ENCODE results near the gene PDZRN3.
A peak's percentile ranks its signal among the peaks of the same experiment; 100 is the strongest.

The PDZRN3 gene

DNA sequence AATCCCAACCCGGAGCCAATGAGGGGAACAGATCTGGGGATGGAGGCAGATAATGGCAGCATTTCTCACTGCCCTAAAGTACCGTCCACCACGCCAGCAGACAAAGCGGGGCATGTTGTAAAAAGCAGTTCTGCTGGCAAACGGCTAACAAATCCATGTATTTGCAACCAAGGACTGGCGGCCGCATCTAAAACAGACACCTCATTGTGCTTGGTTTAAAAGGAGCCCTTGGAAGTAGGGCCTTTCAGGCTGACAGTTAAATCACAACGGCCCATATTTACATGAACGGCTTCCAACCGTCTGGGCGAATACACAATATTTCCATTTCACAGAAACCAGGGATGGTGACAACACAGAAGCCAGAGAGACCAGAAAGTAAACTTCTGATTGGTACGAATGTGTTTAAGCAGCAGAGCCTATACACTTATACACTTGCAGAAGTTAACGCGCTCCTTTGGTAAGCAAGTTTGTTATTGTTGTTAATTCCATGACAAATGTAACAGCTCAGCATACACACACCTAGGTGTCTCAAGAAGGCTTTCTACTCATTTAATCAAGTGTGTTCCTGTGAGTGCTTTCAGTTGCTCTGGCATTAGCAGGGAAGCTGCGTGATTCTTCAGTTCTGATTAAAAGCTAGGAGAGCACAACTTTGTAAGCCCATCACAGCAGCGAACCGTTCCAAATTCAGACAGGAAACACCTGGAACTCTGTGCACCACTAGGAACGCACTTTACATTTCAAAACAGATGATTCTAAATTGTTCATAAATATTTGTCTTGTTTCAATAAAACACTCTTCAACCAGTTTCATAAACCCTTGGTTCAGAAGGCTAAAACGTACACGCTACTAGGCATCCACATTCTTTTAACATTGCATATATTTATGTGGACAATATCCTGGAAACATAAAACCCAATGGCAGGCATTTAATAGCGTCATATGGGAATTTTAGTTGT is 112.9 kb downstream of the PDZRN3 start:
- no peak for DNase-seq

- no peak for DNase-seq
Observed at GRCh38 chr3:73510784-73511183, 114.0 kb downstream of the PDZRN3 start.

DNA sequence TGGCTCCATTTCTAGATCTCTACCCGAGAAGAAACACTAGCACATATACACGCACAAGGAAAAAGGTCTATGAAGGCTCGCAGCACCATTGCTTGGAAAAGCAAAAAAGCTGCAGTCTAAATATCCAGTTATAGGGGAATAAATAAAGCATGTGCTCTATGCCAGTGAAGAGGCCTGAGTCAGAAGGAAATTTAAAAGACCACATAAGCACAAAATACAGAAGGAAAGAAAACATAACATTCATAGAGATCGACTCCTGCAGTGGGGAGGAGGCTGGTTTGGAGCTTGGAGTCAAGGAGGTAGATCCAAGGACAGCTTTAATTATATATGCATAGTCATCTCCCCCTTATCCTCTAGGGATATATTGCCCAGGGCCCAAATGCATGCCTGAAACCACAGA is 114.4 kb downstream of the PDZRN3 start:
- no peak for DNase-seq

DNA sequence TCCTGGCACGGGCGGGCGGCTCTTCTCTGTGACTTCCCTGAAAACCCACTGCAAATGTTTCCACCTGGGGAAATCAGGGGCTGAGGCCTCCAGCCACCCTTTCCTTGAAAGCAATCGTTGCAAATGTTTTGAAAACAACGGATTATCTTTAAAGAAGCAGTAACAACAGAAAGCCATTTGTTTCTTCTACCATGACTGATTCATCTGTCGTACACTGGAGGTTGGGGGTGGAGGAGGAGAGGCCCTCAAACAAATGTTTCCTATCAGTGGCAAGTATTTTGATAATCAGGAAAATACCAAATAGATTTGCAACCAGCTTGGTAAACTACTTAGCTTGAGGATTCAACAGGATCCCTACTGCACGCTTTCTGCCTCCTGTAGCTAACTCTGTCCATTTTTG is 114.9 kb downstream of the PDZRN3 start:
- no peak for DNase-seq

DNA sequence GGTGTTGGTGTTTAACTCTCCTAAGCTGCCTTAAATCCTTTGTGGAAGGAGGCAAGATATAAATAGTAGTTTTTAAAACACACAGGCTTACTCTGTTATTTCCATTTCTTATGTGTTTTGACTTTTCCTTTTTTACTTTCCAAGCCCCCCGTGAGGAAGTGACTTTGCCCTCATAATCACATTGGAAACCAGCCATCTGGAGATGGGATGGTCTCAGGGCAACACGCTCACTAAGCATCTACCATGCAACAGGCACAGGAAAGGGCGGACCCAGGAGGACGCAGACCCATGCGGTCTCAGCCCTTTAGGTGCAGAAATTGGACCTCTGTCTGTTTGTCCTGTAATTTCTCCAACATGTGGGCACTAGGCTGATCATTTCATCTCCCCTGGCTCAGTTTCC is 115.7 kb downstream of the PDZRN3 start:
- DNase-seq: no peak

GRCh38 chr3:73508330-73508954 is 116.3 kb downstream of the PDZRN3 start:
- DNase-seq: peak; percentile 33

DNA sequence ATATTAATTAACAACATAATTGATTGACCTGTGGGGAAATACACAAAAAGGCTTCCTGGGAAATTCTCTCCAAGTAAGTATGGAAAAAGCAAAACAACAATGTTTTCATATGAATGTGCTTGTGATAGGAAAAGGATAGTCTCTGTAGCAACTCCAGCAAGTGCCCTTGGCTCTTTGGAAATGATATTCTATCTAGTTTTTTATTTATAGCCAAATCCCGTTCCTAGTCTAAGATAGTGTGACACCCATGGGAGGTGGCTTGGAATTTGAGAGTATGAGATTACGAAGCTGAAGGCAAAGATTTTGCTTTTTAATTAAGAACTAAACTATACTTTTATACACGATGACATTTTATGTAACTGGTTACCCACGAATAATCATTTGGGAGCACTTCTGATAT is 119.9 kb downstream of the PDZRN3 start:
- DNase-seq: no peak

- DNase-seq: no peak
Observed at GRCh38 chr3:73504239-73504638, 120.5 kb downstream of the PDZRN3 start.

- no peak for DNase-seq
Observed at GRCh38 chr3:73503781-73504180, 121.0 kb downstream of the PDZRN3 start.

- DNase-seq: peak; percentile 27
Observed at GRCh38 chr3:73502609-73503583, 121.8 kb downstream of the PDZRN3 start.

- no peak for DNase-seq
Observed at GRCh38 chr3:73500321-73500720, 124.4 kb downstream of the PDZRN3 start.

- no peak for DNase-seq
Observed at GRCh38 chr3:73499787-73500186, 125.0 kb downstream of the PDZRN3 start.

DNA sequence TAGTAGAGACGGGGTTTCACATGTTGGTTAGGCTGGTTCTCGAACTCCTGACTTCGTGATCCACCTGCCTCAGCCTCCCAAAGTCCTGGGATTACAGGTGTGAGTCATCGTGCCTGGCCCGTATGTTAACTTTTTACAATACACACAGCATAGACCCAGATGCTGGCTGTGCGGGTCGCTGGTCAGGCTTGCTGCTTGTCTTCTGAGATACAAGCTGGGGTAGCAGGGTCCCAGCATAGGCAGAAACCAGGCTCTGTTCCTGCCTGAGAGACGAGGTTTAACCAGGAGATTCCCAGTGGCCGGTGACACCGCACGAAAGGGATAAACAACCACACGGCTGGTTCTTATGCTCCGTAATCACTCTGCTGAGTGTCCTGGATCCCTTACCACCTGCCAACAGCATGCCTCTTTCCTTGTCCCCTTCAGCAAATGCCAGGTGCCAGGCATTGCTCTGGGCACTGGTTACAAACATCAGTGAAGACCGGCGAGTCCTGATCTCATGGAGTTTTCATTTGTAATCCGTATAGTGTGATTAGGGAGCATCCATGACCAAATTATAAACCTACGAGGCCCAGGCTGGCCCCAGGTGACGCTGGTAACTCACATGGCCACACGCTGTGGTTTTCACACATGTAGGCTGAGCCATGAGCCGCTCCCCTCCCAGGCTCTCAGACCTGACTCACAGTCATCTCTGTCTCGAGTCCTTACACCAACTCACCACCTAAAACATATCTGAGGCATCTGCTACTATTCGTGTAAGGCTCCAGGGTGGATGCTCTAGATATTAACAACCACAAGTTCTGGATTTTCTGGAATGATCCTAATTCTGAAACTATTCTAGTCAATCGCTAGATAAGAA is 125.7 kb downstream of the PDZRN3 start:
- no peak for DNase-seq

DNA sequence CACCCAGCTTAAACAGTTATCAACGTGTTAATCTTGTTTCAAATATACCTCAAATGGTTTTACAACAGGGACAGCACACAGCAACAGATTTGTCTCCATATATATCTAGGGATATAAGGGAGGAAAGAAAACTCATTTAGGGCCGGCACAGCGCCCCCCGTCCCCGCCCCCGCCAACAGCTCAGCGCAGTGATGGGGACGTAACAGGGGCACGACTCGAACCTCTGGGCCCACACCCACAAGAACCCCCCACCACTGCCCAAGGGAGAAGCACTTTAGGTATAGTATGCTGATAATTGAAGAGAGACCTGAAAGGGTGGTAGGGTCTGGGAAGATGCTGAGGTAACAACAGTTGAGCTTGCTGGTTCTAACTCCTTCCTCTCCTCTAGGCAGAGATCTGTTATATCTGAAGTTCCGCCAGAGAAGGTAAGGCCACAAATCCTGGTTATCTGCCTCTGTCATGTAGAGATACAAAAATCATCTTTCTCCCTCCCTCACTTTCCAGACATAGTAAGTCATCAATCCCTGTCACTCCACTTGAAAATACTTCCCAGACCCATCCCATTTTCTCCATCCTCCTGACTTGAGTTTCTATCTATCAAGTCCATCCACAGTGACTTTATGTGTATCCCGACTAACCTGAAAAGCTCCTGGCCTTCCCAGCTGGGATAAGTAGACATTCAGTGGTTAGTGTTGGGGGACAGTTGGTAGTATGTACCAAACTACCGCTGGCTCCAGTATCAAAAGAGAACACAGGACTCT is 126.9 kb downstream of the PDZRN3 start:
- no peak for DNase-seq

GRCh38 chr3:73493543-73494308 is 131.0 kb downstream of the PDZRN3 start:
- DNase-seq: no peak

DNA sequence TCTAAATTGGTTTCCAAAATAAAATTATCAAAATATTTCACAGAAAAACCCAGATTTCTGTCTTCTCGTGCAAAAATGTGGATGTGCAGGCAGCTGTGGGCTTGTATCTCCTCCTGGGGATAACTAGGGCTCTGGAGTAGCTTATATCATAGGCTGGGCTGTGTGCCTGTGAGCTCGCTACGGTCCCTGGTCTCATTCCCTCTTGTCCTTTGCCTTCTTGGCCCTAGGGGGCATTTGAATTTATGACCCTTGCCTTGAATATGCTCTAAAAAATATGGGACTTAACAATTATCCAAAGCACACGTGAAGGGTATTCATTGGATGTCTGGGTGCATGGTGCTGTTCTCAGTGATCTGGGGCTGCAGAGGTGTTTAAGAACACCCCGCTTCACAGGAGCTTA is 132.6 kb downstream of the PDZRN3 start:
- DNase-seq: no peak

- DNase-seq: no peak
Observed at GRCh38 chr3:73491287-73491662, 133.5 kb downstream of the PDZRN3 start.

DNA sequence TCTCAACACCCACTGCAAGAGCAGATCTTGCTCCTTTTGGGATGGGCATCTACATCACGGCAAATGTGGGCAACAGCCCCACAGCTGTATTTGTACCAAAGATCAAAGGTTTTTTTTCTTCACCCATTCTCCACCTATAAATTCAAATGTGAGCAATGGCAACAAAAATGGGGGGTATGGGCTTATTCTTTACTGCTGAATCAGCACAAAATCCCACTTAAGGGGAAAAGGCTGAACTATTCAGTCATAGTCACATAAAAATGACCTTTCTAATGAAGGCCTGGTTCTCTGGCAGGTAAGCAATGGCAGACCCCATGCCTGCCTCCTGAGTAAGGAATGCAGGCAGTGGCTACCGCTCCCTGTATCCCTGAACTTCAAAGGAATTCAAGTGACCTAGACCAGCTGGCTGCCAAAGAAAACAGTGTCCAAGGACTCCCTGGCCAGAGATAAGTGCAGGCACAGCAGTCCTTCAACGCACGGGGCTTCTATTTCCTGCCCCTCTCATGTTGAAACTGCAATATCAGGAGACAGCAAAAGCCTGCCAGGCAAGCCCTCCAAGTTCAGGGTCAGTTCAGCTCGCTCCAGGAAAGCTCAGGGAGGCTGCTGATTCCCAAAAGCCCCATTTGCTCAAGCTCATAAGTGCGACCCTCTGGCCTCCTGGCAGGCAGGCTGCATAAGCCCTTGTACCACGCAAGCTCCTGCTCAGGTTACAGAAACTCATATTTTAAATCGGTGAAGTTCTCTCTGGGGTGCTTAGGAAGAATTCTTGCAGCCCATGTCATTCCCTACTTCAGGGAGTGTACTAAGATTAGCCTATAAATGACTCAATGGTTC is 134.1 kb downstream of the PDZRN3 start:
- no peak for DNase-seq

DNA sequence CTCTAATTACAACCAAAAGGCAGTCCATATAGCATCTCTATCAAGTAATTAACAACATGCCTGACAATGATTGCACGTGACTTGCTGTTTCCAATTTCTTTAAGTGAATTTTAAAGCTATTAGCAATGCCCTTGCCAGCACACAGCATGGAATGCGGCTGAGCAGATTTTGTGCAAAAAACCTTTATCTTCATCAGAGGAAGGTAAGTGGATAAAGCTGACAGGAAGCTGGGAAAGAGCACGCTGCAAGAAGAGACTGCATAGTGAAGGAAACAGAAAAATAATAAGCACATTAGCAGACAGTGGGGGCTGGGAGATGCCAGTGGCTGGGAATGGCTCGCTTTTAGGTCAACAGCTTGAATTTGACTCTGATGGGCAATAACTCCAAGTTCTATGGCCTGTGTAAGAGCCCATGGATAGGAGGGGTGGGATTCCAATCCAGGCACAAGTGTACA is 138.8 kb downstream of the PDZRN3 start:
- no peak for DNase-seq
